Adipocyte (in vitro differentiated cells): ENCODE results near the gene UTP4.
A peak's percentile ranks its signal among the peaks of the same experiment; 100 is the strongest.

Source experiments
- DNase-seq: peaks from one replicate; pipeline ENCODE4 v3.0.0-alpha.2; 2015; ENCODE audit warnings: low read depth
- H3K27me3 ChIP-seq: replicated peaks from 2 replicates; pipeline ENCODE4 v1.7.0; 2013; ENCODE audit warnings: mild to moderate bottlenecking, low read length, moderate library complexity; ENCODE audit not compliant: control insufficient read depth, insufficient read depth
- H3K36me3 ChIP-seq: 2 replicates; pipeline ENCODE4 v1.7.0; 2013; ENCODE audit warnings: low read length, mild to moderate bottlenecking, moderate library complexity; ENCODE audit not compliant: control insufficient read depth, insufficient read depth, severe bottlenecking
- H3K4me1 ChIP-seq: 2 replicates; pipeline ENCODE4 v1.7.0; 2013; ENCODE audit warnings: mild to moderate bottlenecking, low read length, moderate library complexity; ENCODE audit not compliant: control insufficient read depth, insufficient read depth
- H3K4me3 ChIP-seq: 2 replicates; pipeline ENCODE4 v1.7.0; 2013; ENCODE audit warnings: mild to moderate bottlenecking, low read length, moderate library complexity
- H3K9ac ChIP-seq: 2 replicates; pipeline ENCODE4 v1.7.0; 2013; ENCODE audit warnings: mild to moderate bottlenecking, low read length, moderate library complexity
- H3K9me3 ChIP-seq: 2 replicates; pipeline ENCODE4 v1.7.0; 2013; ENCODE audit warnings: mild to moderate bottlenecking, low read length, moderate library complexity; ENCODE audit not compliant: control insufficient read depth

UTP4 gene

GRCh38 chr16:69195369-69196029 lies 63.0 kb downstream of the UTP4 start:
- H3K36me3 ChIP-seq, result no peaks in the 10 kb centered on the region
- no peak overlapping the region for H3K4me3 ChIP-seq
- H3K4me1 ChIP-seq, result peaks cover 69% of the 10 kb centered on the region
- no peak for DNase-seq
- H3K9me3 ChIP-seq, result no peaks in the 10 kb centered on the region
- no peak overlapping the region for H3K9ac ChIP-seq
- no peaks in the 10 kb centered on the region for H3K27me3 ChIP-seq

GRCh38 chr16:69197573-69197972 lies 65.1 kb downstream of the UTP4 start:
- H3K9ac ChIP-seq, result no peak overlapping the region
- H3K4me3 ChIP-seq, result no peak overlapping the region
- H3K27me3 ChIP-seq, result no peaks in the 10 kb centered on the region
- H3K9me3 ChIP-seq, result no peaks in the 10 kb centered on the region
- H3K4me1 ChIP-seq, result peaks cover 74% of the 10 kb centered on the region
- DNase-seq, result no peak
- no peaks in the 10 kb centered on the region for H3K36me3 ChIP-seq

GRCh38 chr16:69199382-69199781 lies 66.9 kb downstream of the UTP4 start:
- DNase-seq, result no peak
- Histone ChIP-seq H3K4me3 (no peak overlapping the region), H3K9me3 (no peaks in the 10 kb centered on the region), H3K4me1 (peaks cover 77% of the 10 kb centered on the region), H3K9ac (no peak overlapping the region), H3K36me3 (no peaks in the 10 kb centered on the region), H3K27me3 (no peaks in the 10 kb centered on the region)

GRCh38 chr16:69201291-69201690 lies 68.8 kb downstream of the UTP4 start:
- peak overlapping the region; percentile 28 for H3K9ac ChIP-seq
- peak; percentile 62 for DNase-seq
- peaks cover 77% of the 10 kb centered on the region for H3K4me1 ChIP-seq

GRCh38 chr16:69201787-69202186 lies 69.3 kb downstream of the UTP4 start:
- no peaks in the 10 kb centered on the region for H3K27me3 ChIP-seq
- H3K9me3 ChIP-seq, result no peaks in the 10 kb centered on the region
- peaks cover 77% of the 10 kb centered on the region for H3K4me1 ChIP-seq
- peak; percentile 54 for DNase-seq
- H3K9ac ChIP-seq, result peak overlapping the region; percentile 19
- no peaks in the 10 kb centered on the region for H3K36me3 ChIP-seq
- H3K4me3 ChIP-seq, result no peak overlapping the region

More at GRCh38 chr16:69201291-69201690, 68.8 kb downstream of the UTP4 start:
- H3K4me3 ChIP-seq, result no peak overlapping the region
- no peaks in the 10 kb centered on the region for H3K36me3 ChIP-seq
- H3K9me3 ChIP-seq, result no peaks in the 10 kb centered on the region
- no peaks in the 10 kb centered on the region for H3K27me3 ChIP-seq

- no peak for DNase-seq
- H3K4me1 ChIP-seq, result peaks cover 60% of the 10 kb centered on the region
- peak overlapping the region; percentile 27 for H3K4me3 ChIP-seq
- peak overlapping the region; percentile 47 for H3K9ac ChIP-seq
- no peaks in the 10 kb centered on the region for H3K27me3 ChIP-seq
- no peaks in the 10 kb centered on the region for H3K36me3 ChIP-seq
- no peaks in the 10 kb centered on the region for H3K9me3 ChIP-seq
Observed at GRCh38 chr16:69204172-69204571, 71.7 kb downstream of the UTP4 start.

- Histone ChIP-seq H3K4me1 (peaks cover 14% of the 10 kb centered on the region), H3K4me3 (no peak overlapping the region), H3K27me3 (no peaks in the 10 kb centered on the region), H3K9ac (no peak overlapping the region), H3K9me3 (no peaks in the 10 kb centered on the region), H3K36me3 (no peaks in the 10 kb centered on the region)
- no peak for DNase-seq
Observed at GRCh38 chr16:69209735-69210134, 77.3 kb downstream of the UTP4 start.

- H3K4me3 ChIP-seq, result no peak overlapping the region
- peak; percentile 56 for DNase-seq
Observed at GRCh38 chr16:69217433-69217832, 85.0 kb downstream of the UTP4 start.

More at GRCh38 chr16:69217433-69217832, 85.0 kb downstream of the UTP4 start:
- Histone ChIP-seq H3K4me1 (peaks cover 21% of the 10 kb centered on the region), H3K27me3 (no peaks in the 10 kb centered on the region), H3K36me3 (no peaks in the 10 kb centered on the region), H3K9ac (peak overlapping the region; percentile 26), H3K9me3 (no peaks in the 10 kb centered on the region)
